K562 treated with DMSO at 1 percent for 48 hours (cell line): ENCODE data around the gene CEP78. TPM values are rescaled to one million over a fixed set of nuclear protein-coding genes. Genes with fewer than 3 reads are reported as not detected.

ENCODE experiments used
- total RNA-seq: library from RNA; unstranded; fragments of 300-600 nt; gene quantifications from 2 replicates; pipeline ENCODE4 v1.2.3, GENCODE V29; 2022; ENCODE audit warnings: low replicate concordance; ENCODE audit errors: extremely low read depth

The CEP78 gene
- not detected in 2 replicates for total RNA-seq

GRCh38 chr9:78235762-78236550, at the start of gene CEP78:
TSS of gene CEP78 (plus strand) at chr9:78236075. CDS start at chr9:78236351, 276 bp downstream.

GRCh38 chr9:78296893-78297671, 61.2 kb downstream of the CEP78 start, which contains the start of gene PSAT1:
TSS of gene PSAT1 (plus strand) at chr9:78297125. CDS start at chr9:78297211, 86 bp downstream.

Other genes with a start within 250 kb of the CEP78 start
- gene GNAQ, start 204.3 kb upstream of the CEP78 start, total RNA-seq: not detected in 2 replicates
- not detected in 2 replicates for gene PSAT1, start 61.0 kb downstream of the CEP78 start, total RNA-seq